ENCODE measurements around the gene XPNPEP3.

DNA sequence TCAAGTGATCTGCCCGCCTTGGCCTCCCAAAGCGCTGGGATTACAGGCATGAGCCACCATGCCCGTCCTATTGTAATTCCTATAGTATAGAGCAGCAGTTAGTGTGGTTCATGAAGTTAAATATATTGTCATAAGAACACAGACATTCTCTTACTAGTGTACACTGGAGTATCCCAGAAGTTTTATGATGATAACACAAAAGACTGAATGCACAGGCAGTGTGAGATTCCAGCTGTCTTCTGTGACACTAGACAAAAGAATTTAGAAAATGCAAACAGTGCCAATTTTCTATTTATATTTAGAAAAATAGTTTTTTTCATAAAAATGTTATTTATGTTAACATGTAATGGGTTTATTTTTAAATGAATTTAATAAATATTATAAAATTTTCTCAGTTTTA, 54.8 kb downstream of the XPNPEP3 start:
- TF ChIP-seq, protein P1, sequence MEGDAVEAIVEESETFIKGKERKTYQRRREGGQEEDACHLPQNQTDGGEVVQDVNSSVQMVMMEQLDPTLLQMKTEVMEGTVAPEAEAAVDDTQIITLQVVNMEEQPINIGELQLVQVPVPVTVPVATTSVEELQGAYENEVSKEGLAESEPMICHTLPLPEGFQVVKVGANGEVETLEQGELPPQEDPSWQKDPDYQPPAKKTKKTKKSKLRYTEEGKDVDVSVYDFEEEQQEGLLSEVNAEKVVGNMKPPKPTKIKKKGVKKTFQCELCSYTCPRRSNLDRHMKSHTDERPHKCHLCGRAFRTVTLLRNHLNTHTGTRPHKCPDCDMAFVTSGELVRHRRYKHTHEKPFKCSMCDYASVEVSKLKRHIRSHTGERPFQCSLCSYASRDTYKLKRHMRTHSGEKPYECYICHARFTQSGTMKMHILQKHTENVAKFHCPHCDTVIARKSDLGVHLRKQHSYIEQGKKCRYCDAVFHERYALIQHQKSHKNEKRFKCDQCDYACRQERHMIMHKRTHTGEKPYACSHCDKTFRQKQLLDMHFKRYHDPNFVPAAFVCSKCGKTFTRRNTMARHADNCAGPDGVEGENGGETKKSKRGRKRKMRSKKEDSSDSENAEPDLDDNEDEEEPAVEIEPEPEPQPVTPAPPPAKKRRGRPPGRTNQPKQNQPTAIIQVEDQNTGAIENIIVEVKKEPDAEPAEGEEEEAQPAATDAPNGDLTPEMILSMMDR (IDR thresholded peaks at IDR 0.05): no peak
- TF ChIP-seq POLR2A (IDR thresholded peaks at IDR 0.05): no peak
